Stomach (tissue), 9 donors: Measurements from ENCODE around the gene NRG3. TPM values are rescaled to one million over a fixed set of nuclear protein-coding genes. Genes with fewer than 3 reads are reported as not detected.

Experiments used
- DNase-seq, 2 donors: peaks; one replicate each; pipeline versions ENCODE4 v3.0.0 to v3.0.0-alpha.2; 2013 to 2019
- H3K27ac ChIP-seq, 5 donors: fragments of 200-600 bp in 4 of 5; sonication (generic) in 4 of 5; one replicate each; pipeline ENCODE4 v1.5.1; 2013 to 2019; ENCODE audit warnings: mild to moderate bottlenecking in 1 of 5, moderate library complexity in 1 of 5
- H3K27me3 ChIP-seq, 3 donors: fragments of 200-600 bp; sonication (generic); one replicate each; pipeline ENCODE4 v1.5.1; 2017 to 2019; ENCODE audit warnings: mixed run types in 1 of 3
- H3K36me3 ChIP-seq, 4 donors: fragments of 200-600 bp; sonication (generic); 1 replicate in 3 of 4; 2 replicates in 1 of 4; pipeline ENCODE4 v1.5.1; 2016 to 2019
- H3K4me1 ChIP-seq, 4 donors: fragments of 200-600 bp; sonication (generic); one replicate each; pipeline ENCODE4 v1.5.1; 2016 to 2019
- H3K4me3 ChIP-seq, 4 donors: fragments of 200-600 bp; sonication (generic) in 3 of 4; one replicate each; pipeline ENCODE4 v1.5.1; 2016 to 2019; ENCODE audit warnings: mild to moderate bottlenecking in 1 of 4
- H3K9me3 ChIP-seq, 4 donors: fragments of 200-600 bp; sonication (generic); one replicate each; pipeline ENCODE4 v1.5.1; 2016 to 2019
- CTCF ChIP-seq, 7 experiments: fragments of 450-650 bp in 4 of 7; fragments of 200-600 bp in 3 of 7; sonication (generic) in 3 of 7; IDR thresholded peaks; one replicate each; pipeline ENCODE4 v1.5.1; 2016 to 2019; ENCODE audit warnings: antibody characterized with exemption in 7 of 7, control low read depth in 2 of 7, mild to moderate bottlenecking in 1 of 7
- EP300 ChIP-seq: sonication (generic); formaldehyde crosslinking; IDR thresholded peaks from one replicate; pipeline ENCODE4 v1.6.1; 2017; ENCODE audit warnings: antibody characterized with exemption
- POLR2A ChIP-seq, 4 donors: fragments of 450-650 bp; IDR thresholded peaks; one replicate each; pipeline ENCODE4 v1.6.1; 2016; ENCODE audit warnings: antibody characterized with exemption in 4 of 4, control low read depth in 2 of 4, mild to moderate bottlenecking in 1 of 4, moderate library complexity in 1 of 4
- POLR2AphosphoS5 ChIP-seq, 3 donors: sonication (generic); formaldehyde crosslinking; IDR thresholded peaks; one replicate each; pipeline ENCODE4 v1.6.1; 2016; ENCODE audit warnings: antibody characterized with exemption in 3 of 3
- WGBS, 5 donors: extraction: QIAGEN DNeasy Blood & Tissue Kit in 3 of 5; methylation state at CpG; one replicate each; pipeline versions ENCODE4 v1.1.5 to v1.1.7; 2013 to 2018; 5-methylcytosine and 5-hydroxymethylcytosine counted together
- intact Hi-C: fragments of 100-400 bp; cut with DNase I; formaldehyde crosslinking; loops from one replicate; pipeline ENCODE4 v1.15.1; 2023; ENCODE audit warnings: low total_unique reads
- polyA plus RNA-seq, 3 donors: library from polyadenylated mRNA; stranded (reverse); fragments of 200-250 nt; gene quantifications; one replicate each; pipeline ENCODE4 v1.2.3, GENCODE V29; 2013
- total RNA-seq, 5 donors: library from RNA; depleted of rRNA; stranded (reverse); fragments of >200 nt; gene quantifications; one replicate each; pipeline versions ENCODE4 v1.1.0 to v1.2.3, GENCODE V29; 2014 to 2016
- donor health status: healthy with polysubstance abuse.
- donor health status: Bipolar disorder and iron deficiency.
- donor health status: healthy.

NRG3 gene
- total and polyA plus RNA-seq, 8 donors, result 0.08 to 2.5 (median 0.52) TPM; not detected in 4

DNA sequence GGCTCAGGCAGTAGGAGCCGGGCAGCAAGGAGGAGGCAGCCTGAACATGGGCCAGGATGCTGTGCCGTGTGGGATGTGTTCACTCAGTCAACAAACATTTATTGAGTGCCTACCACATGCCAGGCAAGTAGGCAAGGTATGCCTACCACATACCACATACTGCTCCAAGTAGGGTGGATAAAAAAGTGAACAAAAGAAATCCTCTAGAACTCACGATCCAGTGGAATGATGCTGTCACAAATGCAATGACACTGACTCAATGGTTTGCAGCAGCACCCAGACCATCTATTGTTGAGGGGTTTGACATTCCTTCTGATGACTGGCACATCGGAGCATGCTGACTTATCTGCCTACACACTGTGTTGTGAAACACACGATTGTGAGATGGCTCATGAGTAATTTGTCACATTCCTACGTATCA is 413.5 kb downstream of the NRG3 start:
- no peak for DNase-seq
- 86 to 90% (median 87%) methylated on average over 6 of the region's 6 CpGs for WGBS, 5 donors
- Histone ChIP-seq H3K9me3 (no peaks in the 10 kb centered on the region), H3K27ac (no peak overlapping the region), H3K27me3 (no peaks in the 10 kb centered on the region), H3K36me3 (no peaks in the 10 kb centered on the region), H3K4me3 (no peak overlapping the region), H3K4me1 (no peaks in the 10 kb centered on the region)
- TF ChIP-seq CTCF (IDR thresholded peaks at IDR 0.05) (no peak), POLR2A (IDR thresholded peaks at IDR 0.05) (no peak), EP300 (no peak), POLR2AphosphoS5 (IDR thresholded peaks at IDR 0.05) (no peak)
- intact Hi-C loops, result no loop called here

GRCh38 chr10:82289945-82290344 is 415.0 kb downstream of the NRG3 start:
- WGBS, 5 donors, result 74 to 82% (median 81%) methylated on average over 3 of the region's 3 CpGs
- DNase-seq, result no peak
- TF ChIP-seq POLR2AphosphoS5 (IDR thresholded peaks at IDR 0.05) (no peak), POLR2A (IDR thresholded peaks at IDR 0.05) (no peak), EP300 (no peak), CTCF (IDR thresholded peaks at IDR 0.05) (no peak)
- no peaks in the 10 kb centered on the region for H3K27me3 ChIP-seq
- H3K36me3 ChIP-seq, result no peaks in the 10 kb centered on the region
- no peak overlapping the region for H3K27ac ChIP-seq
- intact Hi-C loops, result no loop called here
- H3K4me1 ChIP-seq, result no peaks in the 10 kb centered on the region
- H3K9me3 ChIP-seq, result no peaks in the 10 kb centered on the region
- no peak overlapping the region for H3K4me3 ChIP-seq

- no peaks in the 10 kb centered on the region for H3K4me1 ChIP-seq
- no peak overlapping the region for H3K4me3 ChIP-seq
- no peak for DNase-seq
- no peaks in the 10 kb centered on the region for H3K9me3 ChIP-seq
- 65 to 77% (median 74%) methylated on average over 3 of the region's 3 CpGs for WGBS, 5 donors
- no peak for TF ChIP-seq EP300
- TF ChIP-seq POLR2A (IDR thresholded peaks at IDR 0.05), result no peak
- TF ChIP-seq POLR2AphosphoS5 (IDR thresholded peaks at IDR 0.05), result no peak
- no peak for TF ChIP-seq CTCF (IDR thresholded peaks at IDR 0.05)
- no peak overlapping the region for H3K27ac ChIP-seq
- intact Hi-C loops, result no loop called here
- H3K27me3 ChIP-seq, result no peaks in the 10 kb centered on the region
- no peaks in the 10 kb centered on the region for H3K36me3 ChIP-seq
Observed at GRCh38 chr10:82294874-82295378, 419.9 kb downstream of the NRG3 start.

- no peaks in the 10 kb centered on the region for H3K9me3 ChIP-seq
- intact Hi-C loops, result no loop called here
- TF ChIP-seq POLR2AphosphoS5 (IDR thresholded peaks at IDR 0.05) (no peak), EP300 (no peak), POLR2A (IDR thresholded peaks at IDR 0.05) (no peak), CTCF (IDR thresholded peaks at IDR 0.05) (no peak)
- 51 to 81% (median 76%) methylated on average over 4 of the region's 4 CpGs for WGBS, 5 donors
- H3K27me3 ChIP-seq, result no peaks in the 10 kb centered on the region
- H3K4me3 ChIP-seq, result no peak overlapping the region
- no peaks in the 10 kb centered on the region for H3K4me1 ChIP-seq
- H3K36me3 ChIP-seq, result no peaks in the 10 kb centered on the region
- H3K27ac ChIP-seq, result no peak overlapping the region
- DNase-seq, result no peak
Observed at GRCh38 chr10:82308641-82309040, 433.6 kb downstream of the NRG3 start.
